KBM-7 (cell line): ENCODE results near the gene NADK2.

Experiments used
- DNase-seq: peaks from one replicate; pipeline ENCODE4 v3.0.0-alpha.2; 2015
- in situ Hi-C: fragments of 300-500 bp; cut with MboI; formaldehyde crosslinking; loops from 2 replicates; pipeline ENCODE4 v1.14.3; 2020; ENCODE audit warnings: low sequenced_read_pairs, low pct_unique_long_range_greater_than_20kb, mixed read lengths

Gene NADK2

GRCh38 chr5:36175043-36175442 lies 66.7 kb downstream of the NADK2 start:
- in situ Hi-C loops, result no loop called here
- DNase-seq, result no peak

- in situ Hi-C loops, result no loop called here
- no peak for DNase-seq
Observed at GRCh38 chr5:36174119-36174518, 67.6 kb downstream of the NADK2 start.

- DNase-seq, result no peak
- in situ Hi-C loops, result no loop called here
Observed at GRCh38 chr5:36173426-36173825, 68.3 kb downstream of the NADK2 start.

- no peak for DNase-seq
- in situ Hi-C loops, result no loop called here
Observed at GRCh38 chr5:36172599-36172998, 69.1 kb downstream of the NADK2 start.

GRCh38 chr5:36170832-36171424 lies 70.8 kb downstream of the NADK2 start:
- in situ Hi-C loops, result no loop called here
- no peak for DNase-seq

GRCh38 chr5:36168737-36169136 lies 73.0 kb downstream of the NADK2 start:
- no peak for DNase-seq
- in situ Hi-C loops, result no loop called here

GRCh38 chr5:36164461-36164860 lies 77.3 kb downstream of the NADK2 start:
- no peak for DNase-seq

GRCh38 chr5:36162810-36163486 lies 78.8 kb downstream of the NADK2 start:
- in situ Hi-C loops, result no loop called here
- DNase-seq, result no peak

More at GRCh38 chr5:36164461-36164860, 77.3 kb downstream of the NADK2 start:
- in situ Hi-C loops, result no loop called here

GRCh38 chr5:36161361-36161760 lies 80.4 kb downstream of the NADK2 start:
- DNase-seq, result no peak
- in situ Hi-C loops, result no loop called here

- DNase-seq, result no peak
- in situ Hi-C loops, result no loop called here
Observed at GRCh38 chr5:36160617-36161016, 81.1 kb downstream of the NADK2 start.

- in situ Hi-C loops, result no loop called here
- no peak for DNase-seq
Observed at GRCh38 chr5:36158144-36158543, 83.6 kb downstream of the NADK2 start.

- no peak for DNase-seq
- in situ Hi-C loops, result no loop called here
Observed at GRCh38 chr5:36156619-36157018, 85.1 kb downstream of the NADK2 start.

GRCh38 chr5:36156121-36156601 lies 85.6 kb downstream of the NADK2 start:
- in situ Hi-C loops, result no loop called here
- no peak for DNase-seq

GRCh38 chr5:36155291-36155690 lies 86.4 kb downstream of the NADK2 start:
- in situ Hi-C loops, result no loop called here
- DNase-seq, result no peak

GRCh38 chr5:36153726-36154125 lies 88.0 kb downstream of the NADK2 start:
- DNase-seq, result no peak
- in situ Hi-C loops, result no loop called here

- in situ Hi-C loops, result no loop called here
- no peak for DNase-seq
Observed at GRCh38 chr5:36153298-36153677, 88.4 kb downstream of the NADK2 start.

GRCh38 chr5:36152324-36153297 lies 89.1 kb downstream of the NADK2 start:
- in situ Hi-C loops, result no loop called here
- no peak for DNase-seq

GRCh38 chr5:36151434-36152323 lies 90.0 kb downstream of the NADK2 start, which contains the start of the genes LMBRD2 and SKP2:
TSS of gene LMBRD2 (minus strand) at chr5:36151887. CDS start at chr5:36143349, 8,538 bp downstream.
TSS of gene SKP2 (plus strand) at chr5:36152111. CDS start at chr5:36152263, 152 bp downstream.
- peak; percentile 98 for DNase-seq
- in situ Hi-C loops, result no loop called here
